Measurements from ENCODE around the gene ARHGEF19.
"Not testable (repeated sequence)": the region's sequence is repeated elsewhere in the genome, so short reads cannot be mapped to it uniquely, and the experiment has no call there.

The ARHGEF19 gene

DNA sequence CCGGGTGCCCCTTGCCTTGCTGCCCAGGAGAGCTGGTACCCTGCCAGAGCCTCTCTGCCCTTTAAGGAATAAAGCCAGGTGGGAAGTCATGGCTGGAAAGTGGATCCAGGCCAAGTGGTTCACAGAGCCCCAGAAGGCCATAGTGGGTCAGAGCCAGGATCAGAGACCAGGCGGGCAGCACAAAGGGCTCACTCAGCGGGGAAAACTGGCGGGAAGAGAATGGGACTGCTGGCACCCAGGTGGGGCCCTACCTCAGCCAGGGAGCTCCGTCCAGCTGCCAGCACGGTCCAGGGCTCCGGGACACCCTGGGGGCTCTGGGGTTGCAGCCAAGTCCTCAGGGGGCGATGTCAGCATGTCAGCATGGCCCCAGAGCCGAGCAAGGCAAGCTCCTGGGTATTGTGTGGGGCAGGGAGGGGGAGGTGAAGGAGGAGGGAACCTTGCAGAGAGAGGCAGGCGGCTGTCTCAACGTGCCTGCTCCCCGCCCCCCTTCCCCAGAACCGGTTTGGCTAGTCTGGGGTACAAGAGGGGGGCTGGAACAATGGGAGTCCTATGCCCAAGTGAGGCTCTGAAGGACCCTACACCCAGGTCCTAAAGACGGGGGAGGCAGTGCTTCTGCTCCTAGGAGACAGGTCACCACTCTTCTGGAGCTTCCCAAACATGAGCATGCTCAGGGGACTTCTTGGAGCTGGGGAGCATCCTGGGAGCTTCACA lies at the start of gene ARHGEF19:
Gene ARHGEF19 (minus strand): TSS at position 402 of the 711 bp plus-strand sequence. CDS start 3,598 bp downstream, outside the sequence.
- DNase-seq = peak; percentile 80

- DNase-seq = no peak
These were observed 49.6 kb upstream of the ARHGEF19 start for GRCh38 chr1:16262067-16262466.

DNA sequence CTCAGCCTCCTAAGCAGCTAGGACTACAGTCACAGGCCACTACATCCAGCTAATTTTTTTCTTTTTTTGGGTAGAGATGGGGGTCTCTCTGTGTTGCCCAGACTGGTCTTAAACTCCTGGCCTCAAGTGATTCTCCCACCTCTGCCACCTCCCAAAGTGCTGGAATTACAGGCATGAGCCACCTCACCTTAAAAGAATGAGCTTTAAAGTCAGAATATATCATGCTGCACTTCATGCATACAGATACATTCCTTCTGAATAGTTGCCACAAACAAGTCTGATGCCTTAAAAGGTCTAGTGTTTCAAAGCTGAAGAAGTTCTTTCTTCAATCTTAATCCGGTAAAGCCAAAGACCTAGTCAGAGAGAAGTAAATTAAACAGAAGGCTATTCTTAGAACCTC lies 48.4 kb upstream of the ARHGEF19 start:
- DNase-seq = no peak

- no peak for DNase-seq
These were observed 46.2 kb upstream of the ARHGEF19 start for GRCh38 chr1:16258591-16259135.

- DNase-seq = no peak
These were observed 45.5 kb upstream of the ARHGEF19 start for GRCh38 chr1:16257968-16258367.

- not testable (repeated sequence) for DNase-seq
These were observed 45.1 kb upstream of the ARHGEF19 start for GRCh38 chr1:16257556-16257955.

- DNase-seq = no peak
These were observed 44.0 kb upstream of the ARHGEF19 start for GRCh38 chr1:16256478-16256877.

- DNase-seq = no peak
These were observed 41.9 kb upstream of the ARHGEF19 start for GRCh38 chr1:16254263-16254928.

DNA sequence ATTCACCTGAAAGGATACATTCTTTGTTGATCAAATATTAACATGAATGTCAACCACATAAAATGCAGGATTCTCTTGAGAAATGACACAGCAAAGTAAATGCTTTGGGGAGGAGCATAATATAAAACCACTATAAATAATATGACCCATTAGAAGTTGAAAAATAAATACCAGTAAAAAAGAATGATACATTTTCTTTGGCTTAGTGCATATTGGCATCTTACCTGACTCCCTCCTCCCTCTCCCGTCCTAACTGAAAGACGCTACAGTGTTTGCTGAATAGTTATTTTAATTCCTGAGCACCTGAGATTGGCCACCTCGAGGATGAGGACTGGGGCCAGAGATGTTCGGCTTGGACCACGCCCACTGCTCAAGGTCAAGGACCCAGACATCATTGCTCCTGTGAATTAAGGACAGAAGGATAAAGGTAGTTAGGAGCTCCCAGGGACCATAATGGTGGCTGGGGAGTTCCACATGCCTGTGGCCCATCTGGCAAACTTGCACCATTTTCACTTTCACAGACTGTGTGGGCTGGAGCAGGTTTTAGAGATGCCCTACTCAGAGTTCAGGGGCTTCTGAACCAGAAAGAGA lies 41.0 kb upstream of the ARHGEF19 start:
- no peak for DNase-seq

GRCh38 chr1:16252912-16253311 lies 40.5 kb upstream of the ARHGEF19 start:
- DNase-seq = no peak

DNA sequence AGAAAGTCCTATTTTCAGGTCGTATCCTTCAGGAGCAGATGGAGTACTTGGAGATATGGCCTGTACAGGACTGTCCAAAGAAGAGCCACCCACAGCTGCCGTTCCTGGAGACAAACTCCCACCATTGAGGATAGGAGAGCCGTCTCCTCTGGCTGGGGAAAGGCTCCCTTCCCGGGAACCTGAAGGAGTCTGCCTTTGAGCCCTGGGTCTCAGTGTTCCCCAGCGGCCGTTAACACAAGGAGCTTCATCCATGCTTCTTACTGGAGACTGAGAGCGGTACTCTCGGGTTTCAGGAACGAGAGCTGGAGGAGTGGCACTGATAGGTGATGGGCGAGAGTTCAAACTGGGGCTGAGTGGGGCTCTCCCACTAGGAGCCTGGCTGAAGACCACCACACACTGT lies 38.9 kb upstream of the ARHGEF19 start:
- no peak for DNase-seq

GRCh38 chr1:16250524-16251251 lies 38.2 kb upstream of the ARHGEF19 start:
- DNase-seq = no peak

GRCh38 chr1:16249596-16250241 lies 37.3 kb upstream of the ARHGEF19 start:
- no peak for DNase-seq

DNA sequence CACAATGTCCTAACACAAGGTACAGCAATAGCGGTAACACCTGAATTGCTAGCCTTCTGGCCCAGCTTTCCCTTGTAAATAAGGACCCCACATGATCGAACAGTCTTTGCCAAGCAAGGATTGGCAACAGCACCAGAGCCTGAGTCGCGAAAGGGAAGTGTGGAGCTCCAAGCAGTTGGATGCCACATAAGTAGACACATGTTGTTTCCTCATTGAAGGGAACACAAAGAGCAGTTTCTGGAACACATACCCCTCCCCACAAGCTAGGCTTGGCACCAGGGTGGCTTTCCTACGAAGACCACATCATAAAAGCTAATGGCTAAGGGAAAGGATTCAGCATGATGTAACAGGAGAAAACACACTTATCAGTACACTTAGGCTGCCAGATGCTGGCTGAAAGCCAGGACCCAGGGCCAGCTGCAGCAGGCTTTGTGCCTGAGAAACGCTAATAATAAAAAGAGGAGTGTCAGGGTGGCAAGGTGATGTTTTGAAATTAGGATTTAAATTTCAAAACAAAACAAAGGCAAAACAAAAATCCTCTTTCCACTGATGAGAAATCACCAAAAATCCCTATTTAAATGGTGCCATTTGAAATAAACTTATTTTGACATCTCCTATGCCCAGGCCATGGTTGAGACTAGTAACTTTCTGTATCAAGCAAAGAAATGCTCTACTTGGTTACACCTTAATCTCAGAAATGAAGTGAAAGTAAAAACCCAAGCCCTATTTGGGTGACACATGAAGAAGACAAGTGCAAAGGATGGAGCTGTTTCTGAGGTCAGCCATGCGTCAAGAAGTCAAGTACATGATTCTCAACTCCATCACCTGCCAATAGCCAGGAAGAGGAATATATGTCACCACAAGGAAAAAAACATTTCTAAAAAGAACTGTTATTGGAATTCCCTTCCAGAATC lies 36.4 kb upstream of the ARHGEF19 start:
- DNase-seq = peak; percentile 99

GRCh38 chr1:16248007-16248436 lies 35.6 kb upstream of the ARHGEF19 start:
- DNase-seq = no peak

GRCh38 chr1:16247441-16247840 lies 35.0 kb upstream of the ARHGEF19 start:
- DNase-seq = no peak

DNA sequence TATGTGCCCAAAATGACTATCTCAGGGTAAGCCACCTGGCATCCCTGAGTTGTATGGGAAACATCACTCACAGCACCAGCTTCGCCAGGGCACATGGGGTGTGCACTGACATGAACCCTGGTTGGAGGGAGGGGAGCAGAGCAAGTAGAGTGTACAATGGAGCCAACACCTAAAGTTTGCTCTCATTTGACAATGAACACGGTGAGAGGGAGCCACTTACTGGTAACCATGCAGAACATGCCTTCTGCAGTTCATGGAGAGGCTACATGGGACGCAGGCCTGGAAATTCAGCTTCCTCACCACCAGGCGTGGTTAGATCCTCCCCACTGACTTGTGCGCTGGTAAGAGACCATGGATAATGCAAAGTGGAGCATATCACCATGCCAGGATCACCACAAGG lies 34.5 kb upstream of the ARHGEF19 start:
- no peak for DNase-seq

DNA sequence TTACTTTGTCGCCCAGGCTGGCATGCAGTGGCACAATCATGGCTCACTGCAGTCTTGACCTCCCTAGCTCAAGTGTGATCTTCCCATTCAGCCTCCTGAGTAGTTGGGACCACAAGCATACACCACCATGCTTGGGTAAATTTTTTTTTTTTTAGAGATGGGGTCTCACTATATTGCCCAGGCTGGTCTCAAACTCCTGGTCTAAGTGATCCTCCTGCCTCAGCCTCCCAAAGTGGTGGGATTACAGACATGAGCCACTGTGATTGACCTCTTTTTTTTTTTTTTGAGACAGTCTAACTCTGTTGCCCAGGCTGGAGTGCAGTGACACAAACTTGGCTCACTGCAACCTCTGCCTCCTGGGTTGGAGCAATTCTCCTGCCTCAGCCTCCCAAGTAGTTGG lies 33.8 kb upstream of the ARHGEF19 start:
- DNase-seq = not testable (repeated sequence)

DNA sequence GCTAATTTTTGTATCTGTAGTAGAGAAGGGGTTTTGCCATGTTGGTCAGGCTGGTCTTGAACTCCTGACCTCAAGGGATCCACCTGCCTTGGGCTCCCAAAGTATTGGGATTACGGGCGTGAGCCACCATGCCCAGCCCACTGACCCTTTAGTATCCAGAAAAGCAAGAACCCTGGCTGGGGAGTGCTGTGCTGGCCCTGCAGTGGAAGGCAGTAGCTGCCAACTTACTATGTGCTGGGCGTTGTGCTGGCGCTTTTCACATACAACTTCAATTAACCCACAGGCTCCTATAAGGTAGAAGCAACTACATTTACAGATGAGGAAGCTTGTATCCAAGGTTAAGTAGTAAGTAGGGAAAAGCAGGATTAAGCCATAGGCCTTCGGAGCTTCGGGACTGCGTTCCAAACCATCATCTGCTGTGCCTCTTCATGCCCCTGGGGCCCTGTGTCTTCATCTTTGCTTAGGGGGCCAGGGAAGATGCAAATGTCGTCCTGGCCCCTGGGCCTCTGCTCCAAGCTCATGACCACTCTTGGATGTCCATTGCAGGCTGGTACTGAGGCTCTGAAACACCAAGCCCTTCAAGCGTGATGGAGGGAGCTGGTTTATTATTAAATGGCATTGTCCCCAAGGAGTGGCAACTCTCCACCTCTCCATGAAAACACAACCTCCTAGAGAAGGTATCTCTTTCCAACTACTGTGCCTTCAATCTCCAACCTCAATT lies 33.2 kb upstream of the ARHGEF19 start:
- no peak for DNase-seq

GRCh38 chr1:16244650-16245285 lies 32.3 kb upstream of the ARHGEF19 start:
- DNase-seq = no peak
